ENCODE data around the gene MED26. TPM values are rescaled to one million over a fixed set of nuclear protein-coding genes. Genes with fewer than 3 reads are reported as not detected.
"Not testable (repeated sequence)": the region's sequence is repeated elsewhere in the genome, so short reads cannot be mapped to it uniquely, and the experiment has no call there.

The MED26 gene
- total RNA-seq, 1 donor from 2014 or later = 11.7 TPM

GRCh38 chr19:16544473-16545231 is 83.4 kb downstream of the MED26 start:
- H3K27me3 Mint-ChIP-seq (ENCODE audit: low read depth) = no peaks in the 10 kb centered on the region
- peak overlapping the region; percentile 29 for H3K27ac Mint-ChIP-seq (ENCODE audit: unreplicated experiment)
- TF ChIP-seq, protein P1, sequence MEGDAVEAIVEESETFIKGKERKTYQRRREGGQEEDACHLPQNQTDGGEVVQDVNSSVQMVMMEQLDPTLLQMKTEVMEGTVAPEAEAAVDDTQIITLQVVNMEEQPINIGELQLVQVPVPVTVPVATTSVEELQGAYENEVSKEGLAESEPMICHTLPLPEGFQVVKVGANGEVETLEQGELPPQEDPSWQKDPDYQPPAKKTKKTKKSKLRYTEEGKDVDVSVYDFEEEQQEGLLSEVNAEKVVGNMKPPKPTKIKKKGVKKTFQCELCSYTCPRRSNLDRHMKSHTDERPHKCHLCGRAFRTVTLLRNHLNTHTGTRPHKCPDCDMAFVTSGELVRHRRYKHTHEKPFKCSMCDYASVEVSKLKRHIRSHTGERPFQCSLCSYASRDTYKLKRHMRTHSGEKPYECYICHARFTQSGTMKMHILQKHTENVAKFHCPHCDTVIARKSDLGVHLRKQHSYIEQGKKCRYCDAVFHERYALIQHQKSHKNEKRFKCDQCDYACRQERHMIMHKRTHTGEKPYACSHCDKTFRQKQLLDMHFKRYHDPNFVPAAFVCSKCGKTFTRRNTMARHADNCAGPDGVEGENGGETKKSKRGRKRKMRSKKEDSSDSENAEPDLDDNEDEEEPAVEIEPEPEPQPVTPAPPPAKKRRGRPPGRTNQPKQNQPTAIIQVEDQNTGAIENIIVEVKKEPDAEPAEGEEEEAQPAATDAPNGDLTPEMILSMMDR (conservative IDR thresholded peaks at IDR 0.05) = no peak
- H3K4me1 Mint-ChIP-seq = peaks cover 28% of the 10 kb centered on the region
- no peaks in the 10 kb centered on the region for H3K9me3 Mint-ChIP-seq
- H3K4me3 Mint-ChIP-seq = peak overlapping the region; percentile 87
- H3K36me3 Mint-ChIP-seq (ENCODE audit: low read depth) = peaks cover 6% of the 10 kb centered on the region
- no peak for DNase-seq (ENCODE audit: low read depth, low spot score)

DNA sequence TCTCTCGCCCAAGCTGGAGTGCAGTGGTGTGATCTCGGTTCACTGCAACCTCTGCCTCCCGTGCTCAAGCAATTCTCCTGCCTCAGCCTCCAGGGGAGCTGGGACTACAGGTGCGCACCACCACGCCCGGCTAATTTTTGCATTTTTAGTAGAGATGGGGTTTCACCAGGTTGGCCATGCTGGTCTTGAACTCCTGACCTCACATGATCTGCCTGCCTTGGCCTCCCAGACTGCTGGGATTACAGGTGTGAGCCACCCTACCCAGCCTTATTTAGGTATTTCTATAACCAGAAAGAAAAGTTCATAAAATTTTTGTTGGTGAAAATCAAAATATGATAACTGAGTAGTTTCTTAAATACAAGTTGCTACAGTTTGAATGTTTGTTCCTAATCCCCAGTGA is 84.3 kb downstream of the MED26 start:
- Mint-ChIP-seq H3K4me3 (peak overlapping the region; percentile 93), H3K4me1 (peaks cover 31% of the 10 kb centered on the region)
- not testable (repeated sequence) for H3K9me3 Mint-ChIP-seq; H3K36me3 Mint-ChIP-seq (ENCODE audit: low read depth); DNase-seq (ENCODE audit: low read depth, low spot score); H3K27me3 Mint-ChIP-seq (ENCODE audit: low read depth); H3K27ac Mint-ChIP-seq (ENCODE audit: unreplicated experiment)

DNA sequence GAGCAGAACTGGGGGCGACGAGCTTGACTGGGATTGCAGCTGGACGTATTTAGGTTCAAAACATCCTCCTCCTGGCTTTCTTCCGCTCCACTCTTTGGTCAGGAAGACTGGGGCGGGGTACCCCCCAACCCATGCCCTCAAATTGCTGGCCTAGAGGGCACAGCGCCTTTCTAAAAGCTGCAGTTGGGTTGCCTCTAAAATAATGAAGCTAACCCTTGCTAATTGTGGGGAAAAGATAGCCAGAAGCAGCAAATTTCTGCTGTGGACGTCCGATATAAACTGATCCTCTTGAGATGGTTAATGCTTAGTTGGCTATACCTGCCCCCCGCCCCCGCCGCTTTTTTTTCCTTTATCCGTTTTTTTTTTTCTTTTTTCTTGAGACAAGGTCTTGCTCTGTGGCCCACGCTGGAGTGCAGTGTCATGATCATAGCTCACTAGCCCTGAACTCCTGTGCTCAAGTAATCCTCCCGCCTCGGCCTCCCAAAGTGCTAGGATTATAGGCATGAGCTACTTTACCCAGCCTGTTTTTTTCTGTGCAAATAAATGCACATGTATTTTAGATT is 85.0 kb downstream of the MED26 start:
- Mint-ChIP-seq H3K4me3 (peak overlapping the region; percentile 93), H3K9me3 (no peaks in the 10 kb centered on the region), H3K36me3 (ENCODE audit: low read depth) (peaks cover 15% of the 10 kb centered on the region), H3K4me1 (peaks cover 31% of the 10 kb centered on the region), H3K27me3 (ENCODE audit: low read depth) (no peaks in the 10 kb centered on the region), H3K27ac (ENCODE audit: unreplicated experiment) (peak overlapping the region; percentile 52)
- no peak for DNase-seq (ENCODE audit: low read depth, low spot score)
- TF ChIP-seq, protein P1 (conservative IDR thresholded peaks at IDR 0.05) = no peak

- H3K36me3 Mint-ChIP-seq (ENCODE audit: low read depth) = peaks cover 19% of the 10 kb centered on the region
- no peaks in the 10 kb centered on the region for H3K27me3 Mint-ChIP-seq (ENCODE audit: low read depth)
- H3K9me3 Mint-ChIP-seq = no peaks in the 10 kb centered on the region
- peak within 1 kb of the TSS; percentile 93 for H3K4me3 Mint-ChIP-seq
- peak; percentile 90 for DNase-seq (ENCODE audit: low read depth, low spot score)
- peaks cover 31% of the 10 kb centered on the region for H3K4me1 Mint-ChIP-seq
- TF ChIP-seq, protein P1 (conservative IDR thresholded peaks at IDR 0.05) = no peak
- H3K27ac Mint-ChIP-seq (ENCODE audit: unreplicated experiment) = peak within 1 kb of the TSS; percentile 85
Observed at GRCh38 chr19:16542045-16542909, 85.7 kb downstream of the MED26 start, which contains the start of gene CHERP. Gene CHERP, minus strand, starts transcription at chr19:16542437. Its CDS starts 59 bp downstream, at chr19:16542378.

GRCh38 chr19:16541526-16542044 is 86.4 kb downstream of the MED26 start:
- peaks cover 31% of the 10 kb centered on the region for H3K4me1 Mint-ChIP-seq
- no peak for DNase-seq (ENCODE audit: low read depth, low spot score)
- no peaks in the 10 kb centered on the region for H3K27me3 Mint-ChIP-seq (ENCODE audit: low read depth)
- no peaks in the 10 kb centered on the region for H3K9me3 Mint-ChIP-seq
- TF ChIP-seq, protein P1 (conservative IDR thresholded peaks at IDR 0.05) = no peak
- H3K4me3 Mint-ChIP-seq = peak overlapping the region; percentile 93
- peaks cover 19% of the 10 kb centered on the region for H3K36me3 Mint-ChIP-seq (ENCODE audit: low read depth)
- peak overlapping the region; percentile 85 for H3K27ac Mint-ChIP-seq (ENCODE audit: unreplicated experiment)

Measured in neural crest cell (in vitro differentiated cells).